HCT116 (cell line): ENCODE measurements around the gene IFNLR1.

Experiments
- ELF1 ChIP-seq: IDR thresholded peaks from 2 replicates; pipeline ENCODE4 v1.6.1; 2012; ENCODE audit warnings: low read depth, borderline replicate concordance
- EZH2 ChIP-seq: fragments of 200-600 bp; sonication (generic); IDR thresholded peaks from 2 replicates; pipeline ENCODE4 v1.6.1; 2017; ENCODE audit warnings: antibody characterized with exemption, mixed run types
- EZH2phosphoT487 ChIP-seq: fragments of 200-600 bp; IDR thresholded peaks from 2 replicates; pipeline ENCODE4 v1.6.1; 2018; ENCODE audit warnings: antibody characterized with exemption, borderline replicate concordance
- FOSL1 ChIP-seq: IDR thresholded peaks from 2 replicates; pipeline ENCODE4 v1.6.1; 2012; ENCODE audit warnings: low read depth
- MAX ChIP-seq: IDR thresholded peaks from 2 replicates; pipeline ENCODE4 v1.6.1; 2012
- POLR2A ChIP-seq: IDR thresholded peaks from 2 replicates; pipeline ENCODE4 v1.7.0; 2011; ENCODE audit warnings: borderline replicate concordance; ENCODE audit not compliant: insufficient read depth, insufficient read length; ENCODE audit errors: extremely low read depth
- POLR2AphosphoS5 ChIP-seq: IDR thresholded peaks from 2 replicates; pipeline ENCODE4 v1.6.1; 2011; ENCODE audit warnings: mild to moderate bottlenecking, low read depth, low read length, moderate library complexity
- RAD21 ChIP-seq: IDR thresholded peaks from 2 replicates; pipeline ENCODE4 v1.6.1; 2012; ENCODE audit warnings: low read depth, mild to moderate bottlenecking
- REST ChIP-seq: IDR thresholded peaks from 2 replicates; pipeline ENCODE4 v1.6.1; 2012; ENCODE audit warnings: low read depth
- YY1 ChIP-seq: IDR thresholded peaks from 2 replicates; pipeline ENCODE4 v1.6.1; 2011; ENCODE audit warnings: low read length, low read depth, moderate library complexity, mild to moderate bottlenecking; ENCODE audit not compliant: insufficient replicate concordance; ENCODE audit errors: extremely low read depth
- TF ChIP-seq, protein P1 (sequence below), 3 experiments: fragments of 200-600 bp in 1 of 3; sonication (generic) in 1 of 3; IDR thresholded peaks in 2 of 3; conservative IDR thresholded peaks in 1 of 3; 2 replicates each; pipeline ENCODE4 v1.5.1; 2012 to 2017; ENCODE audit warnings: low read depth in 2 of 3, low read length in 2 of 3, antibody characterized with exemption in 1 of 3, borderline replicate concordance in 1 of 3, control low read depth in 1 of 3, mild to moderate bottlenecking in 1 of 3, mixed read lengths in 1 of 3, mixed run types in 1 of 3, moderate library complexity in 1 of 3; ENCODE audit not compliant: insufficient read depth in 1 of 3
- TF ChIP-seq, protein P2 (sequence below): IDR thresholded peaks from 2 replicates; pipeline ENCODE4 v1.6.1; 2012

DNA sequence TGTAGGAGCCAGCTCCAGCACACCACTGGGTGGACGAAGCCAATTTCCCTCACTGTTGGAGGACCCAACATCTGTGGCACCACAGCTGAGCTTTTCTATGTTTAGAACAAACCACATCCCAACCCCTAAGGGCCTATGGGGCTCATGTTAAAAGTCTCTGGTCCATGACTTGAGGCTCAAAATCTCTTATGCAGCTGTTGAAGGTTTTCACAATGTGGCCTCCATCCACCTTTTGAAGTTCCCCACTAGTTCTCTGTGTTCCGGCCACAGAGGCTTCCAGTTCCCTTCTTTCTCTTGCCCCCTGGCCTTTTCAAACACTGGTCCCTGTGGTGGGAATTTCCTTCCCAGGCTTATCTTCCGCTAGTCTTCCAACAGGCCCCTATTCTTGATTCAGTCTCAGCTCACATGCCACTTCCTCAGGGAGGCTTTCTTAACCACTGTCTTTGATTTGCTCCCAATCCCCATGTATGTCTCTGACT, 3.9 kb upstream of the IFNLR1 start:
- TF ChIP-seq POLR2A (no peak), EZH2 (no peak), FOSL1 (no peak), POLR2AphosphoS5 (no peak), EZH2phosphoT487 (no peak), RAD21 (no peak), MAX (no peak), YY1 (no peak), REST (no peak), ELF1 (no peak)
- TF ChIP-seq, protein P1, sequence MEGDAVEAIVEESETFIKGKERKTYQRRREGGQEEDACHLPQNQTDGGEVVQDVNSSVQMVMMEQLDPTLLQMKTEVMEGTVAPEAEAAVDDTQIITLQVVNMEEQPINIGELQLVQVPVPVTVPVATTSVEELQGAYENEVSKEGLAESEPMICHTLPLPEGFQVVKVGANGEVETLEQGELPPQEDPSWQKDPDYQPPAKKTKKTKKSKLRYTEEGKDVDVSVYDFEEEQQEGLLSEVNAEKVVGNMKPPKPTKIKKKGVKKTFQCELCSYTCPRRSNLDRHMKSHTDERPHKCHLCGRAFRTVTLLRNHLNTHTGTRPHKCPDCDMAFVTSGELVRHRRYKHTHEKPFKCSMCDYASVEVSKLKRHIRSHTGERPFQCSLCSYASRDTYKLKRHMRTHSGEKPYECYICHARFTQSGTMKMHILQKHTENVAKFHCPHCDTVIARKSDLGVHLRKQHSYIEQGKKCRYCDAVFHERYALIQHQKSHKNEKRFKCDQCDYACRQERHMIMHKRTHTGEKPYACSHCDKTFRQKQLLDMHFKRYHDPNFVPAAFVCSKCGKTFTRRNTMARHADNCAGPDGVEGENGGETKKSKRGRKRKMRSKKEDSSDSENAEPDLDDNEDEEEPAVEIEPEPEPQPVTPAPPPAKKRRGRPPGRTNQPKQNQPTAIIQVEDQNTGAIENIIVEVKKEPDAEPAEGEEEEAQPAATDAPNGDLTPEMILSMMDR (IDR thresholded peaks at IDR 0.05 in 2 of 3, conservative IDR thresholded peaks at IDR 0.05 in 1 of 3; ENCODE audit: borderline replicate concordance in 1 of 3, insufficient read depth in 1 of 3, low read depth in 2 of 3, low read length in 2 of 3) = no peak
- TF ChIP-seq, protein P2, sequence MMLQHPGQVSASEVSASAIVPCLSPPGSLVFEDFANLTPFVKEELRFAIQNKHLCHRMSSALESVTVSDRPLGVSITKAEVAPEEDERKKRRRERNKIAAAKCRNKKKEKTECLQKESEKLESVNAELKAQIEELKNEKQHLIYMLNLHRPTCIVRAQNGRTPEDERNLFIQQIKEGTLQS = no peak
